DLD1 (cell line): ENCODE measurements around the gene SIGLEC9.
"Not testable (repeated sequence)": the region's sequence is repeated elsewhere in the genome, so short reads cannot be mapped to it uniquely, and the experiment has no call there.

Experiments
- in situ Hi-C: cut with HindIII; loops from 2 replicates; pipeline ENCODE4 v1.10.0; 2017; ENCODE audit warnings: low sequenced_read_pairs

Gene SIGLEC9

GRCh38 chr19:51142809-51143475 lies 18.2 kb downstream of the SIGLEC9 start:
- in situ Hi-C loops: not testable (repeated sequence)

DNA sequence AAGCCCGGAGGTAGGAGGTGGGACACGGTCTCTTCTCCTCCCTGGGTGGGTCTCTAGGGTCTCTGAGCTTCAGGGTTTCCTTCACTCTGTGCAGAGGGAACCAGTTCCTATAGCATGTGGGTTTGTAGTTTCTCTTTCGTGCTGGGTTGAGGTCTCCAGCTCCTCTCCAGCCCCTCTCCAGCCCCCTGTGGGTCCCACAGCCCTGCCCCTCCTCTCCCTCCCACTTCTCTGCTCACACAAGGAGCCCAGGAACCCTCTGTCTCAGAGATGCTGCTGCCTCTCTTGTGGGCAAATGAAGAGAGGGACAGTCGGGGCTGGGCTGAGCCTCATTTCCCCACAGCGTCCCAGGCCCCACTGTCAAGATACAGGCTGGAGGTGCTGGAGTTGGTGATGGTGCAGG lies 18.8 kb downstream of the SIGLEC9 start:
- in situ Hi-C loops: no loop called here

DNA sequence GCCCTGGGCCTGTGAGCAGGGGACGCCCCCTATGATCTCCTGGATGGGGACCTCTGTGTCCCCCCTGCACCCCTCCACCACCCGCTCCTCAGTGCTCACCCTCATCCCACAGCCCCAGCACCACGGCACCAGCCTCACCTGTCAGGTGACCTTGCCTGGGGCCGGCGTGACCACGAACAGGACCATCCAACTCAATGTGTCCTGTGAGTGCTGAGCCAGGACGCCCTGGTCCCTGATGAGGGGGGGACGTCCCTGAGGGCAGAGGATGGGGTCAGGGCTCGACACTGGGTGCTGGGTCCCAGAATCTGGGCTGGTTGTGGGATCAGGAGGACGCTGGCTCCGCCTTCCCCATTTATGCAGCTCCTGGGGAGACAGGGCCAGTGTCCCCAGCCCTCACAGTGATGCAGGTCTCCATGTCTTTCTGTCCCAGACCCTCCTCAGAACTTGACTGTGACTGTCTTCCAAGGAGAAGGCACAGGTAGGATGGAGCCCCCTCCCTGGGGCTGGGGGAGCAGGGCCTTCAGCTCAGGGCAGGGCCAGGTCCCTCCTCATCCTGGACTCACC lies 19.9 kb downstream of the SIGLEC9 start:
- in situ Hi-C loops: no loop called here

DNA sequence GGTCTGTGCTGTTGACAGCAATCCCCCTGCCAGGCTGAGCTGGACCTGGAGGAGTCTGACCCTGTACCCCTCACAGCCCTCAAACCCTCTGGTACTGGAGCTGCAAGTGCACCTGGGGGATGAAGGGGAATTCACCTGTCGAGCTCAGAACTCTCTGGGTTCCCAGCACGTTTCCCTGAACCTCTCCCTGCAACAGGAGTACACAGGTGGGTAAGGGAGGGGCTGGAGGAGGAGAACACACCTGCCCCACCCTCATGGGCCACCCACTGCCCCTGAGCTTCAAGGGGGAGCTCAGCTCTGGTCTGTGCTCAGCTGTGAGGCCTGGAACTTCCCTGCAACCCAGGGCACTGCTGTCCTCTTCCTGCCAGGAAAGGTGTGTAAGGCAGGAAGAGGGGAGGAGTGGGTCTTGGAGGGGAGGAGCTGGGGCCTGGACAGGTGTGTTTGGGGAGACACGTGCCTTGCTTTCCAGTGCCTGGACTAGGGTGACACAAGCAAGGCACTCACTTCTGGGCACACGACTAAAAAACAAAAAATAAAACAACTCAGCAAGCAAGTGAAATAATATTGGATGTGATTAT lies 21.3 kb downstream of the SIGLEC9 start:
- in situ Hi-C loops: no loop called here

GRCh38 chr19:51146751-51147150 lies 22.0 kb downstream of the SIGLEC9 start:
- in situ Hi-C loops: no loop called here

DNA sequence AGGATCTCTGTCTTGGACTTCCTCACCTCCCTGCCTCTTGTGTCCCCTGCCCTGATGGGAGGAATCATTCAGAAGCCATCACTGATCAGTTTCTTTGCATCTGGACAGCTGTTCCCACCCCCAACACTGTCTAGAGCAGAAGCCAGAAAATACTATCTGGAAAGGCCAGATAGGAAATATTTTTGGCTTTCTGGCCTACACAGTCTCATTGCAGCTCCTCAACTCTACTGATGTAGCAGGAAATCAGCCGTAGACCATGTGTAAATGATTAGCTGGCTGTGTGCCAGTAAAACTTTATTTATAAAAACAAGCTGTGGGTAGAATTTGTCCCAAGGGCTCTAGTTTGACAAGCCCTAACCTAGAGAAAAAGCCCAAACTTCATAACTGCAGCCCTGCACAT lies 23.0 kb downstream of the SIGLEC9 start:
- in situ Hi-C loops: no loop called here

DNA sequence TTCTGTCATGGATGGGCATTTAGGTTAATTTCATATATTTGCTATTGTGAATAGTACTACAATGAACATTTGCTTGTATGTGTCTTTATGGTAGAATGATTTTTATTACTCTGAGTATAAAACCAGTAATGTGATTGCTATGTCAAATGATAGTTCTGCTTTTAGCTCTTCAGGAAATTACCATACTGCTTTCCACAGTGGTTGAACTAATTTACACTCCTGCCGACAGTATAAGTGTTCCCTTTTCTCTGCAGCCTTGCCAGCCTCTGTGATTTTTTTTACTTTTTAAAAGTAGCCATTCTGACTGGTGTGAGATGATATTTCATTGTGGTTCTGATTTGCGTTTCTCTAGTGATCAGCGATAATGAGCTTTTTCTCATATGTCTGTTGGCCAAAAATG lies 23.9 kb downstream of the SIGLEC9 start:
- in situ Hi-C loops: no loop called here

- in situ Hi-C loops: no loop called here
These were observed 25.9 kb downstream of the SIGLEC9 start for GRCh38 chr19:51150627-51151026.

DNA sequence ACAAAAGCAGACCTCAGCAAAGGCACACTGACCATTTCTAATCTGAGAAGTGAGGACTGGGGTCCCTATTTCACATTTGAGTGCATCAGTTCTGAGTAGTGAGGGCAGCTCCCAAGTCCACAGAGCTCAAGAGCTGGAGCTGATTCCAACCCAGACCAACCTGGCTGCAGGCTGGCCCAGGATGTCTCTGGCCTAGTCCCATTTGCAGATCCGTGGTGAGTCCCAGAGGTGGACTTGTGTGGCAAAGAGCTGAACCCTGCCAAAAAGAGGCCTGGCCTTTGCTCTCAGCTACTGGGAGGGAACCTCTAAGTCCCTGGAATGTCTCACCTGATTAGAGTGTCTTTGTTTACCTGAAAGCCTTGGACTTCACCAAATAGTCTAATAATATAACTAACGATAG lies 32.0 kb downstream of the SIGLEC9 start:
- in situ Hi-C loops: no loop called here

- in situ Hi-C loops: no loop called here
These were observed 32.6 kb downstream of the SIGLEC9 start for GRCh38 chr19:51157265-51157664.

DNA sequence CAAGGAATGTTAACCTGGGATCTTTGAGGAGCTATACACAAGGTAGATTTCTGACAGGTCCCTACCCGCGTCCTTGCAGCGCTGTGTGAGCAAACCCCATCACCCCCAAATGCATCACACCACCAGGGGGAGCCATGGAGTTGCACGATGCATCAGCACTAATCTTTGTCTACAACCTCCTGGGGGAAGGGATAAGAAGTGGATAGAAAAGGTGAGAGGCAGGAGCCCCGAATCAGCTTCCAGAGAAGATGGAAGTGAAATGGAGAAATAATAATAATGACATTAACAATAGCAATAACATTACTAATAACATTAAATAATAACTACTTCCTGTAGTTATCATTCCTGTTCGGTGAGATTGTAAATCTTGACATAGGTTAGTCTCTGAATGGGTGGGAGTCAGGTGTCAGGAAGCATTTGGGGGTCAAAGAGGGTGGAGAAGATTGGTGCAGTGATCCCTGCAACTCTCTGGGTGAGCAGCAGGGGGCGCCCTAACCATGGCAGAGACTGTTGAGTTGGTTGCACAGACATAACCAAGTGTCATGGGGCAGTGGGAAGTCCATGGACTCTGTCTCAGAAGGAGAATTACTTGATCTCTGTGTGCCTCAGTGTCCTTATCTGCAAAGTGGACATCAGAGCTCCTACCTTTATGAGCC lies 33.9 kb downstream of the SIGLEC9 start:
- in situ Hi-C loops: no loop called here

DNA sequence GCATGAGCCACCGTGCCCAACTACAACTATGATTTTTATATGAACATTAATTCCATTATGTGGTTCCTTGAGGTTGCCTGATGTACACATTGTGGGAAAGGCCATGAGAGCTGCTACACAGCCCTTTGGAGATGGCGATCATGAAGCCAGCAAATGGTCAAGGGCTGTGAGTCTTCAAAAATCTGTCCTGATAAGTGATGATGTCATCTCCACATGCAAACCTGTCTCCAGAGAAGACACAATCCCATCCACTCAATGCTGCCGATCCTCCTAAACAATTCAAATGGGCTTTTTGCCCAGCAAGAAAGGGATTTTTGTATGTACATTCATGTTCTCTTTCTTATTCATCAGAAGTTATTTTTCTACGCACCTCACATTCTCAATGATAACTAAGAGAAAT lies 35.0 kb downstream of the SIGLEC9 start:
- in situ Hi-C loops: no loop called here

DNA sequence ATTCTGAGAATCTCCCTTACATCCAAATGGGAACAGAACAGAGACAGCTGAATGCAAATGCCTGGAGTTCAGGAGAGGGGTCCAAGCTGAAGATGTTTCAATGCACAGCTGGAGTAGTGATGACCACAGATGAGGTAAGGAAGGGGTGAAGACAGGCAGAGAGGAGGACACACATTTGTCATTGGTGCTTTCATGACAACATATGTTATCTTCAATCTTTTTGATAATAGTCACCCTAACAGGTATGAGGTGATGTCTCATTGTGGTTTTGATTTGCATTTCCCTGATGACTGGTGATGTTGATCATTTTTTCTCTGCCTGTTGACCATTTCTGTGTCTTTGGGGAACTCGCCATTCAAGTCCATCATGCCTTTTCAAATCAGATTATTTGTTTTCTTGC lies 36.6 kb downstream of the SIGLEC9 start:
- in situ Hi-C loops: no loop called here

DNA sequence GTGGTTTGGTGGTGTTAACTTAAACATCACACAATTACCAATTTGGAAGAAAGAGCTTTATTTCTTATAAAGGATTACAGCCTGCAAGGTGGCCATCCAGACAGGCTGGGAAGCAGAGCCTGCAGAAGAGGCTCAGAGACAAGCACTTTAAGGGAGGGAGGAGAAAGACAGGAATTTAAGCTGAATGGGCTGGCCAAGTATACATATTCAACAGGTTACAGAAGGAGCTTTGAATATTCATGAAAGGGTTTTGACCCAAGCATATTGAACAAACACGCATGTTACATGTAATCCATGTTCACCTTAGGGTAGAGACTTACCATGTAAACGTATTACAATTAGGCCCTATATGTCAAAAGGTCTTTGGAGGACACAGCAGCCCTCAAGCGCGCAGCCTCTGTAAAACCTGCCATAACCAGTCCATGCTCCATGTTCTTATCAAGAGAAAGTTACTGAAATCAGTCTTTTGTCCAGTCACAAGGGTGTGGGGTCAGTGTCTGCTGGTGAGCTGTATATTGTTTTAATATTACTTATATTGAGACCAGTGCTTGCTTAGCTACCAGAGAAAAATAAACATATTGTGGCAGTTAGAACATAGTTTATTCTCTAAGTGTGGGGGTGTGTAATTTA lies 37.3 kb downstream of the SIGLEC9 start:
- in situ Hi-C loops: no loop called here

DNA sequence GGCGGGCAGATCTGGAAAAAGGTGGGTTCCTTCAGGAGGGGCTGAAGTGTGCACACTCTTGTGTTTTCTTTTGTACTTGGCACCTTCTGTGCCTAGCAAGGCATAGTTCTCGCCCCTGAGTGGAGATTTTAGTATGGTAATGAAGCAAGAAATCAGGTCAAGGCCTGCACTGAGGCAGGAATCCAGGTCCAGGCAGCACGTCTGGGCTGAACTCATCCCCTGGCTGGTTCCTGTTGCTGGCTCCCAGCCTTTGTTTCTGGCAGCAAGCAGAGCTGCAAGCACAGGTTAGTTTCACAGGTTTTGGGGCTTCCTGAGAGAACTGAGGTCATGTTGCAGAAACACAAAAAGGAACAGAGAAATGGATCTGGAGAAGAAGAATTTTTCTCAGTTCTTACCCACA lies 38.6 kb downstream of the SIGLEC9 start:
- in situ Hi-C loops: no loop called here

GRCh38 chr19:51164215-51164614 lies 39.5 kb downstream of the SIGLEC9 start:
- in situ Hi-C loops: no loop called here

- in situ Hi-C loops: no loop called here
These were observed 42.3 kb downstream of the SIGLEC9 start for GRCh38 chr19:51166846-51167490.

DNA sequence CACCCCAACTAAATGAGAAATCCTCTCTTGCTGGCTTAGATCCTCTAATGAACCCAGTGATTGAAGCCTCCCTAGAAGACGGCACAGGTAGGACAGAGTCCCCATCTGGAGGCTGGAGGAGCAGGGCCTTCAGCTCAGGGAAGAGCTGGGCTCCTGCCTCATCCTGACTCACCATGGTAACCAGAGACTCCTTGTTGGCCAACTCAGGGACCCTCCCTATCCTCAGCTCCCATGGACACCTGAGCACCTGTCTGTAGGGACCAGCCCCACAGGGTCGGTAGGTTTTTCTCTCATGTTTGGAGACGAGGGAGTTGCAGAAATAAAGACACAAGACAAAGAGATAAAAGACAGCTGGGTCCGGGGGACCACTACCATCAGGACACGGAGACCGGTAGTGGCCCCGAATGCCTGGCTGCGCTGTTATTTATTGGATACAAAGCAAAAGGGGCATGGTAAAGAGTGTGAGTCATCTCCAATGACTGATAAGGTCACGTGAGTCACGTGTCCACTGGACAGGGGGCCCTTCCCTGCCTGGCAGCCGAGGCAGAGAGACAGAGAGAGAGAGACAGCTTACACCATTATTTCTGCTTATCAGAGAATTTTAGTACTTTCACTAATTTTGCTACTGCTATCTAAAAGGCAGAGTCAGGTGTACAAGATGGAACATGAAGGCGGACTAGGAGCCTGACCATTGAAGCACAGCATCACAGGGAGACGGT lies 44.0 kb downstream of the SIGLEC9 start:
- in situ Hi-C loops: no loop called here

GRCh38 chr19:51169283-51169918 lies 44.7 kb downstream of the SIGLEC9 start:
- in situ Hi-C loops: not testable (repeated sequence)

DNA sequence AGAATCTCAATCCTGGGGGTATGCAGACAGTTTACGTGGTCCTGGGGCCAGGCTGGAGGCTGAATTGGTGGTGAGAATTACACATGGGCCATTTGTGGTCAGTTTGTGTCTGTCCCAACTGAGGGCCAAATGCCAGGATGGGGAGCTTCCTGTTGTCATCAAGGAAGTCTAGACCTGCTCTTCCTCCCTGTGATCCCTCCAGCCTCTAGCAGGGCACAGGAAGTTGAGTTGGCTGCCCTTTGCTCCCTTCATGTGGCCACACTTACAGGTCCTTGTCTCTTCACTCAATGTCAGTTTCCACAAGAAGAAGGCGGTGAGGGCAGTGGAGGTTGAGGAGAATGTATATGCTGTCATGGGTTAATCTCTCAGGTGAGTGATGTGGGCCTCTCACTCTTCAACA lies 47.5 kb downstream of the SIGLEC9 start:
- in situ Hi-C loops: no loop called here
